Suprapubic skin (tissue), 4 donors: ENCODE results near the gene CD8A. TPM values are rescaled to one million over a fixed set of nuclear protein-coding genes. Genes with fewer than 3 reads are reported as not detected.

Source experiments
- DNase-seq, 2 donors: peaks; one replicate each; pipeline ENCODE4 v3.0.0-alpha.2; 2019; ENCODE audit warnings: low spot score in 2 of 2
- H3K27ac ChIP-seq: fragments of 200-600 bp; sonication (generic); one replicate; pipeline ENCODE4 v1.5.1; 2019
- H3K27me3 ChIP-seq: fragments of 200-600 bp; sonication (generic); one replicate; pipeline ENCODE4 v1.5.1; 2019
- H3K36me3 ChIP-seq: fragments of 200-600 bp; sonication (generic); one replicate; pipeline ENCODE4 v1.5.1; 2019
- H3K4me1 ChIP-seq: fragments of 200-600 bp; sonication (generic); one replicate; pipeline ENCODE4 v1.5.1; 2019
- H3K4me3 ChIP-seq: fragments of 200-600 bp; sonication (generic); one replicate; pipeline ENCODE4 v1.5.1; 2019; ENCODE audit warnings: mild to moderate bottlenecking
- H3K9me3 ChIP-seq: fragments of 200-600 bp; sonication (generic); one replicate; pipeline ENCODE4 v1.5.1; 2019
- CTCF ChIP-seq, 2 donors: fragments of 200-600 bp in 1 of 2; fragments of 450-650 bp in 1 of 2; sonication (generic) in 1 of 2; IDR thresholded peaks; one replicate each; pipeline ENCODE4 v1.5.1; 2016 to 2019; ENCODE audit warnings: antibody characterized with exemption in 2 of 2, mild to moderate bottlenecking in 1 of 2, moderate library complexity in 1 of 2
- EP300 ChIP-seq: sonication (generic); formaldehyde crosslinking; IDR thresholded peaks from one replicate; pipeline ENCODE4 v1.6.1; 2017; ENCODE audit warnings: antibody characterized with exemption
- POLR2A ChIP-seq, 2 donors: fragments of 450-650 bp; IDR thresholded peaks; one replicate each; pipeline ENCODE4 v1.6.1; 2017; ENCODE audit warnings: antibody characterized with exemption in 2 of 2, mild to moderate bottlenecking in 2 of 2, moderate library complexity in 2 of 2
- POLR2AphosphoS5 ChIP-seq, 3 donors: sonication (generic); formaldehyde crosslinking; IDR thresholded peaks; one replicate each; pipeline ENCODE4 v1.6.1; 2017; ENCODE audit warnings: antibody characterized with exemption in 3 of 3
- WGBS: methylation state at CpG from one replicate; pipeline ENCODE4 v1.1.5; 2018; 5-methylcytosine and 5-hydroxymethylcytosine counted together
- total RNA-seq, 4 donors: library from RNA; depleted of rRNA; stranded (reverse); fragments of >200 nt; gene quantifications; one replicate each; pipeline ENCODE4 v1.1.0, GENCODE V29; 2016

CD8A gene
- total RNA-seq, 4 donors from 2014 or later, result 0.15 to 1.5 (median 1.2) TPM; not detected in 1

GRCh38 chr2:86822668-86823345 lies 32.1 kb upstream of the CD8A start:
- WGBS, result 88% methylated on average over 3 of the region's 3 CpGs
- TF ChIP-seq POLR2A (IDR thresholded peaks at IDR 0.05) (no peak), EP300 (no peak), CTCF (IDR thresholded peaks at IDR 0.05) (no peak)
- DNase-seq, result no peak
- no peaks in the 10 kb centered on the region for H3K9me3 ChIP-seq
- H3K27me3 ChIP-seq, result no peaks in the 10 kb centered on the region
- no peaks in the 10 kb centered on the region for H3K4me1 ChIP-seq
- no peak overlapping the region for H3K4me3 ChIP-seq
- H3K27ac ChIP-seq, result no peak overlapping the region
- H3K36me3 ChIP-seq, result no peaks in the 10 kb centered on the region

- no peaks in the 10 kb centered on the region for H3K27me3 ChIP-seq
- no peak overlapping the region for H3K27ac ChIP-seq
- no peak overlapping the region for H3K4me3 ChIP-seq
Measured at GRCh38 chr2:86821842-86822241, 31.1 kb upstream of the CD8A start.

GRCh38 chr2:86821306-86821705 lies 30.6 kb upstream of the CD8A start:
- TF ChIP-seq EP300, result no peak
- TF ChIP-seq CTCF (IDR thresholded peaks at IDR 0.05), result no peak
- no peak for TF ChIP-seq POLR2AphosphoS5 (IDR thresholded peaks at IDR 0.05)
- TF ChIP-seq POLR2A (IDR thresholded peaks at IDR 0.05), result no peak
- Histone ChIP-seq H3K27ac (no peak overlapping the region), H3K27me3 (no peaks in the 10 kb centered on the region), H3K36me3 (no peaks in the 10 kb centered on the region), H3K4me3 (no peak overlapping the region), H3K4me1 (no peaks in the 10 kb centered on the region), H3K9me3 (no peaks in the 10 kb centered on the region)
- 89% methylated on average over 13 of the region's 13 CpGs for WGBS
- DNase-seq, result no peak

More at GRCh38 chr2:86821842-86822241, 31.1 kb upstream of the CD8A start:
- Histone ChIP-seq H3K9me3 (no peaks in the 10 kb centered on the region), H3K4me1 (no peaks in the 10 kb centered on the region), H3K36me3 (no peaks in the 10 kb centered on the region)
- DNase-seq, result no peak
- TF ChIP-seq POLR2A (IDR thresholded peaks at IDR 0.05) (no peak), EP300 (no peak), POLR2AphosphoS5 (IDR thresholded peaks at IDR 0.05) (no peak), CTCF (IDR thresholded peaks at IDR 0.05) (no peak)
- WGBS, result 53% methylated on average over 6 of the region's 6 CpGs

GRCh38 chr2:86818957-86819356 lies 28.2 kb upstream of the CD8A start:
- Histone ChIP-seq H3K36me3 (no peaks in the 10 kb centered on the region), H3K27me3 (no peaks in the 10 kb centered on the region), H3K4me1 (no peaks in the 10 kb centered on the region), H3K9me3 (no peaks in the 10 kb centered on the region), H3K4me3 (no peak overlapping the region), H3K27ac (no peak overlapping the region)
- 84% methylated on average over 2 of the region's 2 CpGs for WGBS
- TF ChIP-seq POLR2AphosphoS5 (IDR thresholded peaks at IDR 0.05) (no peak), EP300 (no peak), POLR2A (IDR thresholded peaks at IDR 0.05) (no peak), CTCF (IDR thresholded peaks at IDR 0.05) (no peak)
- no peak for DNase-seq

- H3K9me3 ChIP-seq, result no peaks in the 10 kb centered on the region
- no peaks in the 10 kb centered on the region for H3K27me3 ChIP-seq
- H3K27ac ChIP-seq, result no peak overlapping the region
- no peaks in the 10 kb centered on the region for H3K4me1 ChIP-seq
- WGBS, result 89% methylated on average over 4 of the region's 4 CpGs
- H3K36me3 ChIP-seq, result no peaks in the 10 kb centered on the region
- H3K4me3 ChIP-seq, result no peak overlapping the region
- TF ChIP-seq POLR2AphosphoS5 (IDR thresholded peaks at IDR 0.05) (no peak), CTCF (IDR thresholded peaks at IDR 0.05) (no peak), EP300 (no peak), POLR2A (IDR thresholded peaks at IDR 0.05) (no peak)
- no peak for DNase-seq
Measured at GRCh38 chr2:86818114-86818801, 27.5 kb upstream of the CD8A start.
